Duodenal mucosa (tissue), 2 donors: ENCODE results near the gene CYB5D1.

Experiments used
- H3K27ac ChIP-seq: one replicate; pipeline ENCODE4 v1.7.0; 2013; ENCODE audit warnings: low read depth, low read length
- H3K27me3 ChIP-seq, 2 donors: one replicate each; pipeline ENCODE4 v1.7.0; 2013; ENCODE audit warnings: low read length in 2 of 2, control low read depth in 1 of 2; ENCODE audit not compliant: insufficient read depth in 2 of 2, control insufficient read depth in 1 of 2
- H3K36me3 ChIP-seq, 2 donors: one replicate each; pipeline ENCODE4 v1.7.0; 2013; ENCODE audit warnings: low read length in 2 of 2, control low read depth in 1 of 2; ENCODE audit not compliant: insufficient read depth in 2 of 2, control insufficient read depth in 1 of 2
- H3K4me1 ChIP-seq, 2 donors: one replicate each; pipeline ENCODE4 v1.7.0; 2013; ENCODE audit warnings: low read length in 2 of 2, control low read depth in 1 of 2; ENCODE audit not compliant: insufficient read depth in 2 of 2, control insufficient read depth in 1 of 2
- H3K4me3 ChIP-seq, 2 donors: one replicate each; pipeline ENCODE4 v1.7.0; 2013; ENCODE audit warnings: low read length in 2 of 2, low read depth in 1 of 2
- H3K9ac ChIP-seq, 2 donors: one replicate each; pipeline ENCODE4 v1.7.0; 2013; ENCODE audit warnings: low read length in 2 of 2, low read depth in 1 of 2
- H3K9me3 ChIP-seq, 2 donors: one replicate each; pipeline ENCODE4 v1.7.0; 2013; ENCODE audit warnings: low read length in 2 of 2, control low read depth in 1 of 2; ENCODE audit not compliant: control insufficient read depth in 1 of 2

CYB5D1 gene

GRCh38 chr17:7851438-7852261, 6.2 kb upstream of the CYB5D1 start:
- H3K9ac ChIP-seq: peak overlapping the region in 1 of 2 donors; percentile 35
- peaks cover 27 to 32% of the 10 kb centered on the region in 2 donors for H3K4me1 ChIP-seq

DNA sequence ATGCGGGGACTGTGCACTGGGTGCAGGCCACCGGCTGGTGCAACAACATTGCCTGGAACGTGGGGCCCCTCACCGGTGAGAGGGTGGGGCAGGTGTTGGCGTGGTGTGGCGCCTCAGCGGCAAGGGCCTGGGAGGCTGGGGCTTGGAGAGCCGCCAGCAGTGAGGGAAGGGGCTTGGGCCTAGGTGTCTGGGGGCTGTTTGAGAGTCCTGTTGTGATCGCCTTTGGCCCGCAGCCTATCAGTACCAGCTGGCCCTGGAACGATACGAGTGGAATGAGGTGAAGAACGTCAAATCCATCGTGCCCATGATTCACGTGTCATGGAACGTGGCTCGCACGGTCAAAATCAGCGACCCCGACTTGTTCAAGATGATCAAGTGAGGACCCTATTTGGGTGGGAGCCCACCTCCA, 5.5 kb upstream of the CYB5D1 start:
- H3K4me3 ChIP-seq: no peak overlapping the region
- H3K27me3 ChIP-seq: no peaks in the 10 kb centered on the region
- no peak overlapping the region for H3K27ac ChIP-seq
- H3K9me3 ChIP-seq: no peaks in the 10 kb centered on the region
- H3K9ac ChIP-seq: no peak overlapping the region
- H3K4me1 ChIP-seq: peaks cover 29 to 36% of the 10 kb centered on the region in 2 donors
- H3K36me3 ChIP-seq: peaks cover 41 to 52% of the 10 kb centered on the region in 2 donors

More at GRCh38 chr17:7851438-7852261, 6.2 kb upstream of the CYB5D1 start:
- Histone ChIP-seq H3K36me3 (peaks cover 44 to 58% of the 10 kb centered on the region in 2 donors), H3K9me3 (no peaks in the 10 kb centered on the region), H3K4me3 (peak overlapping the region; percentile 35 to 54), H3K27me3 (no peaks in the 10 kb centered on the region), H3K27ac (no peak overlapping the region)

- no peak overlapping the region for H3K27ac ChIP-seq
- H3K9ac ChIP-seq: no peak overlapping the region
- H3K27me3 ChIP-seq: no peaks in the 10 kb centered on the region
- peaks cover 31 to 37% of the 10 kb centered on the region in 2 donors for H3K4me1 ChIP-seq
- no peak overlapping the region for H3K4me3 ChIP-seq
- H3K9me3 ChIP-seq: no peaks in the 10 kb centered on the region
- peaks cover 39 to 46% of the 10 kb centered on the region in 2 donors for H3K36me3 ChIP-seq
Observed at GRCh38 chr17:7852919-7853690, 4.7 kb upstream of the CYB5D1 start.

DNA sequence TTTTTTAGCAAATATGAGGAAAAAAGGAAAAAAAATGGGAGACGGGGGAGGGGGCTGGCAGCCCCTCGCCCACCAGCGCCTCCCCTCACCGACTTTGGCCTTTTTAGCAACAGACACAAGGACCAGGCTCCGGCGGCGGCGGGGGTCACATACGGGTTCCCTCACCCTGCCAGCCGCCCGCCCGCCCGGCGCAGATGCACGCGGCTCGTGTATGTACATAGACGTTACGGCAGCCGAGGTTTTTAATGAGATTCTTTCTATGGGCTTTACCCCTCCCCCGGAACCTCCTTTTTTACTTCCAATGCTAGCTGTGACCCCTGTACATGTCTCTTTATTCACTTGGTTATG, 4.1 kb upstream of the CYB5D1 start:
- Histone ChIP-seq H3K4me3 (no peak overlapping the region), H3K4me1 (peaks cover 36 to 43% of the 10 kb centered on the region in 2 donors)

GRCh38 chr17:7854078-7854777, 3.6 kb upstream of the CYB5D1 start:
- peaks cover 35 to 41% of the 10 kb centered on the region in 2 donors for H3K36me3 ChIP-seq
- no peak overlapping the region for H3K9ac ChIP-seq
- H3K4me3 ChIP-seq: no peak overlapping the region

More for the DNA sequence above, 4.1 kb upstream of the CYB5D1 start:
- Histone ChIP-seq H3K9me3 (no peaks in the 10 kb centered on the region), H3K36me3 (peaks cover 39 to 43% of the 10 kb centered on the region in 2 donors), H3K9ac (no peak overlapping the region), H3K27me3 (no peaks in the 10 kb centered on the region), H3K27ac (no peak overlapping the region)

DNA sequence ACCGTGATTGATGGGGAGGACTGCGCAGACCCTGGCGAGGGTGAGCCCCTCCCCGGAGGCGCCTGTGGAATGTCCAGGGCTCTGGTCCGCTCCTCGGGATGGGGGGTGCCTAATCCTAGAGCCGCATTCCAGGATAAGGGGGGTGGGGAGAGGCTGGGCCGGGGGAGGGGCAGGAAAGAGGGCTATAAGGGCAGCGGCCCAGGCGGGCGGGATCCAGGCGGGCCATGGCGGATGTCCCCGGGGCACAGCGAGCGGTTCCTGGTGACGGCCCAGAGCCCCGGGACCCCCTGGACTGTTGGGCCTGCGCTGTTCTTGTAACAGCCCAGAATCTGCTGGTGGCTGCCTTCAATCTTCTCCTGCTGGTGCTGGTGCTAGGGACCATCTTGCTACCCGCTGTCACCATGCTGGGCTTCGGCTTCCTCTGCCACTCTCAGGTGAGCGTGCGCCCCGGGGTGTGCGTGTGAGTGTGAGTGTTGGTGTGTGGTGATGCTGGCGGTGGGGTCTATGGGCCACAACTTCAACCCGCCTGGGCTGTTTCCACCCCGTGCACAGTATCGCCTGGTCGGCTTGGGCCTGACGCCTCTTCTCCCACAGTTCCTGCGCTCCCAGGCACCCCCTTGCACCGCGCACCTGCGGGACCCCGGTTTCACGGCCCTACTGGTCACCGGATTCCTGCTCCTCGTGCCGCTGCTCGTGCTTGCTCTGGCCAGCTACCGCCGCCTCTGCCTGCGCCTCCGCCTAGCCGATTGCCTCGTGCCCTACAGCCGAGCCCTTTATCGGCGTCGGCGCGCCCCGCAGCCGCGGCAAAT, 2.7 kb upstream of the CYB5D1 start, which contains the start of gene TMEM88:
Gene TMEM88 (plus strand): TSS at position 216 of the 809 bp plus-strand sequence. CDS start 9 bp downstream, at position 225.
- Histone ChIP-seq H3K27ac (peak within 1 kb of the TSS; percentile 26), H3K9ac (peak within 1 kb of the TSS in 1 of 2 donors; percentile 65), H3K36me3 (peaks cover 28 to 36% of the 10 kb centered on the region in 2 donors), H3K4me1 (peaks cover 43 to 48% of the 10 kb centered on the region in 2 donors), H3K27me3 (no peaks in the 10 kb centered on the region), H3K4me3 (peak within 1 kb of the TSS; percentile 36 to 87), H3K9me3 (no peaks in the 10 kb centered on the region)

More at GRCh38 chr17:7854078-7854777, 3.6 kb upstream of the CYB5D1 start:
- Histone ChIP-seq H3K4me1 (peaks cover 42 to 48% of the 10 kb centered on the region in 2 donors), H3K27me3 (no peaks in the 10 kb centered on the region), H3K9me3 (no peaks in the 10 kb centered on the region), H3K27ac (no peak overlapping the region)

DNA sequence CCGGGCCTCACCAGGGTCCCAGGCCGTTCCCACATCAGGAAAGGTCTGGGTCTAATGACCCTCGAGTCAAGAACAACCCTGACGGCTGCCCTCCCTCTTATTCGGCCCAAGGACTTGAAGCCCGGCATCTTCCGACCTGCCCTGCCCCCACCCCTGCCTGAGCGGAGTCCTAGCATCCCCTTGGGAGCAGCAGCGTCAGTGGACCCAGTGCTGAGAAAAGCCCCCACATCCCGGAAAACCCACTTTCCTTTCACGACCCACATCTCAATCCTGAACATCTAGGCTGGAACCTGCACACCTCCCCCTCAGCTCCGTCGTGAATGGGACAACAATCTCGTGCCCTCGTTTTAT, 2.2 kb upstream of the CYB5D1 start:
- H3K9ac ChIP-seq: peak overlapping the region in 1 of 2 donors; percentile 65
- no peaks in the 10 kb centered on the region for H3K9me3 ChIP-seq
- peak overlapping the region; percentile 26 for H3K27ac ChIP-seq
- H3K36me3 ChIP-seq: peaks cover 24 to 33% of the 10 kb centered on the region in 2 donors
- H3K27me3 ChIP-seq: no peaks in the 10 kb centered on the region
- H3K4me1 ChIP-seq: peaks cover 43 to 51% of the 10 kb centered on the region in 2 donors
- peak overlapping the region; percentile 36 to 87 for H3K4me3 ChIP-seq

GRCh38 chr17:7856011-7856810, 1.6 kb upstream of the CYB5D1 start:
- peaks cover 19 to 27% of the 10 kb centered on the region in 2 donors for H3K36me3 ChIP-seq
- H3K9ac ChIP-seq: peak overlapping the region; percentile 65 to 79
- no peaks in the 10 kb centered on the region for H3K9me3 ChIP-seq
- no peaks in the 10 kb centered on the region for H3K27me3 ChIP-seq
- peak overlapping the region; percentile 91 for H3K27ac ChIP-seq
- peak overlapping the region; percentile 87 to 91 for H3K4me3 ChIP-seq
- H3K4me1 ChIP-seq: peaks cover 41 to 46% of the 10 kb centered on the region in 2 donors
